Large intestine (tissue), 12 donors: ENCODE measurements around the gene C9orf152. TPM values are rescaled to one million over a fixed set of nuclear protein-coding genes. Genes with fewer than 3 reads are reported as not detected.
"Not testable (repeated sequence)": the region's sequence is repeated elsewhere in the genome, so short reads cannot be mapped to it uniquely, and the experiment has no call there.

Experiments
- DNase-seq, 2 donors: peaks; one replicate each; pipeline versions ENCODE4 v3.0.0 to v3.0.0-alpha.2; 2013
- H3K27ac ChIP-seq: one replicate; pipeline ENCODE4 v1.5.1; 2013; ENCODE audit warnings: low read length
- H3K27me3 ChIP-seq: 2 replicates; pipeline ENCODE4 v1.6.1; 2013; ENCODE audit warnings: low read length; ENCODE audit not compliant: control insufficient read depth, insufficient read depth
- H3K36me3 ChIP-seq: 2 replicates; pipeline ENCODE4 v1.6.1; 2013; ENCODE audit warnings: low read length; ENCODE audit not compliant: control insufficient read depth, insufficient read depth
- H3K4me1 ChIP-seq: one replicate; pipeline ENCODE4 v1.6.1; 2013; ENCODE audit warnings: low read length; ENCODE audit not compliant: control insufficient read depth, insufficient read depth
- H3K4me3 ChIP-seq: one replicate; pipeline ENCODE4 v1.5.1; 2013; ENCODE audit warnings: low read length
- H3K9me3 ChIP-seq: one replicate; pipeline ENCODE4 v1.6.1; 2013; ENCODE audit warnings: mild to moderate bottlenecking, low read depth, low read length, moderate library complexity; ENCODE audit not compliant: control insufficient read depth
- WGBS: methylation state at CpG from one replicate; pipeline ENCODE4 v1.1.5; 2013; ENCODE audit warnings: low lambda C conversion rate; ENCODE audit not compliant: insufficient coverage; 5-methylcytosine and 5-hydroxymethylcytosine counted together
- long read RNA-seq, 11 donors: transcript quantifications; one replicate each; lab custom pipeline, GENCODE V29; 2026
- polyA plus RNA-seq: library from polyadenylated mRNA; unstranded; fragments of 120-200 nt; gene quantifications from one replicate; pipeline ENCODE4 v1.2.1, GENCODE V29; 2013

Gene C9orf152, protein sequence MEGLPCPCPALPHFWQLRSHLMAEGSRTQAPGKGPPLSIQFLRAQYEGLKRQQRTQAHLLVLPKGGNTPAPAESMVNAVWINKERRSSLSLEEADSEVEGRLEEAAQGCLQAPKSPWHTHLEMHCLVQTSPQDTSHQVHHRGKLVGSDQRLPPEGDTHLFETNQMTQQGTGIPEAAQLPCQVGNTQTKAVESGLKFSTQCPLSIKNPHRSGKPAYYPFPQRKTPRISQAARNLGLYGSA
- 7.6 TPM for polyA plus RNA-seq
- long read RNA-seq, donor 1, partial matches to known transcripts: 0 of 1 reads
- long read RNA-seq, donor 1, other reads (novel, unspliced or antisense): 0 of 1 reads
- long read RNA-seq, donor 2, partial matches to known transcripts: 6 of 10 reads
- long read RNA-seq, donor 2, other reads (novel, unspliced or antisense): 0 of 10 reads
- long read RNA-seq, donor 3: 0 reads
- long read RNA-seq, donor 4: 0 reads
- long read RNA-seq, donor 5, partial matches to known transcripts: 0 of 3 reads
- long read RNA-seq, donor 5, other reads (novel, unspliced or antisense): 0 of 3 reads
- long read RNA-seq, donor 6, partial matches to known transcripts: 0 of 2 reads
- long read RNA-seq, donor 6, other reads (novel, unspliced or antisense): 0 of 2 reads
- long read RNA-seq, donor 7, partial matches to known transcripts: 0 of 4 reads
- long read RNA-seq, donor 7, other reads (novel, unspliced or antisense): 0 of 4 reads
- long read RNA-seq, donor 8, transcript C9orf152-201 (2 exons, 2,717 nt): major isoform, 10 of 10 reads
- long read RNA-seq, donor 8, partial matches to known transcripts: 0 of 10 reads
- long read RNA-seq, donor 8, other reads (novel, unspliced or antisense): 0 of 10 reads
- long read RNA-seq, donor 9, partial matches to known transcripts: 0 of 1 reads
- long read RNA-seq, donor 9, other reads (novel, unspliced or antisense): 0 of 1 reads
- long read RNA-seq, donor 10, partial matches to known transcripts: 0 of 2 reads
- long read RNA-seq, donor 10, other reads (novel, unspliced or antisense): 0 of 2 reads
- long read RNA-seq, donor 11, transcript C9orf152-201 (2 exons, 2,717 nt): major isoform, 5 of 5 reads
- long read RNA-seq, donor 11, partial matches to known transcripts: 0 of 5 reads
- long read RNA-seq, donor 11, other reads (novel, unspliced or antisense): 0 of 5 reads

DNA sequence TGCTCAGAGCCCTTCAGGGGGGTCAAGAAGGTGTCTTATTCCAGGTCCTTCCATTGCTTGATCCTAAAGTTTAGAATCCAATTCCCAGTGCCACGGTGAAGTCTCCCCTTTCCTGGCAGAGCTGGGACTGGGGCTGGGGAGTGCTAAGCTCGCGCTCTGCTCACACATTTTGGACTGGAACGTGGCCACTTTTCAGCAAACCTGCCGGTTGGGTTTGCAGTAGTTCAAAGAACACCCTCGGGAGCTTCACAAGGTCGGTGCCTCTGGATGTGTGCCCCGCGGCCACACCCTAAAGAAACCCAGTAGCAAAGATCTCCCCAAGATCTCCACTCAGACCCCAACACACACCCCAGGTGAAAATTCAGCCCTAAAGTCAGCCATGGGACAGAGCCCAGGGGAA is at the start of gene C9orf152:
Gene C9orf152, minus strand, starts transcription at position 129 of the 400 bp plus-strand sequence. CDS start 580 bp downstream, outside the sequence.
- no CpG with 5 or more reads among the region's 9 CpGs for WGBS
- Histone ChIP-seq H3K27me3 (peaks cover 2% of the 10 kb centered on the region), H3K9me3 (no peaks in the 10 kb centered on the region), H3K36me3 (no peaks in the 10 kb centered on the region), H3K4me1 (peaks cover 21% of the 10 kb centered on the region), H3K27ac (peak within 1 kb of the TSS; percentile 38), H3K4me3 (peak within 1 kb of the TSS; percentile 2)
- peak in 1 of 2 donors; percentile 46 for DNase-seq

DNA sequence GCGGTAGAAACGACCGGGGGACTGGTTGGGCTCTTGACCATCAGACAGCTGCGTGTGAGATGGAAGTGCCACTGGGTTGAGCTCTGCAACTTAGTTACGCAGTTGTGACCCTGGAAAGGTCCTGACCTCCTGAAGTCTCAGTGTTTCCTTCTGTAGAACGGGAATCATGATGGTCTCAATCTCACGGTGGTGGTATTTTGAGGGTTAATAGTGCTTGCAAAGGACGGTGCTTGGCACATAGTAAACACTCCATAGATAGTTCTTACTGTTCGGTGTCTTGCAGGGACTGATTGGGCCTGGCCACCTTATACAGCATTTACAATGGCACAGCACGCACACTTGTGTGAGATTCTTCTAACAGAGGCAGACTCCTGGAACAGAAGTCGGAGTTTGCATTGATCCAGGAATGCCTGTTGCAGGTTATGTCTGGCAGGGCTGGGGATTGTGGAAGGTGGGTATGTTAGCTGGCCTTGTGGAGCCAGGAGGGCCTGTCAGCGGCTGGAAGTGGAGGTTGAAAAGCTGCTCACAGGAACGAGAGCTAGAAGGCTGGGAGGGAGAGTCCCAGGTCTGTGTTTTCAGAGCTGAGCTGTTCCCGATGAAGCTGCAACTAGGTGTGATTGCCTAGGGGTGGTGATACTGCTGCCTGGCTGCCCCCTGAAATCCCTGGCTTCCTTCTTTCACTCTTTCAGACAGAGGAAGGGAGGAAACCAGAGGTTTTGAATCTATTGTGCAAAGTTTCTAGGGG is 49.3 kb upstream of the C9orf152 start:
- WGBS: no CpG with 5 or more reads among the region's 14 CpGs
- H3K4me1 ChIP-seq: peaks cover 35% of the 10 kb centered on the region

DNA sequence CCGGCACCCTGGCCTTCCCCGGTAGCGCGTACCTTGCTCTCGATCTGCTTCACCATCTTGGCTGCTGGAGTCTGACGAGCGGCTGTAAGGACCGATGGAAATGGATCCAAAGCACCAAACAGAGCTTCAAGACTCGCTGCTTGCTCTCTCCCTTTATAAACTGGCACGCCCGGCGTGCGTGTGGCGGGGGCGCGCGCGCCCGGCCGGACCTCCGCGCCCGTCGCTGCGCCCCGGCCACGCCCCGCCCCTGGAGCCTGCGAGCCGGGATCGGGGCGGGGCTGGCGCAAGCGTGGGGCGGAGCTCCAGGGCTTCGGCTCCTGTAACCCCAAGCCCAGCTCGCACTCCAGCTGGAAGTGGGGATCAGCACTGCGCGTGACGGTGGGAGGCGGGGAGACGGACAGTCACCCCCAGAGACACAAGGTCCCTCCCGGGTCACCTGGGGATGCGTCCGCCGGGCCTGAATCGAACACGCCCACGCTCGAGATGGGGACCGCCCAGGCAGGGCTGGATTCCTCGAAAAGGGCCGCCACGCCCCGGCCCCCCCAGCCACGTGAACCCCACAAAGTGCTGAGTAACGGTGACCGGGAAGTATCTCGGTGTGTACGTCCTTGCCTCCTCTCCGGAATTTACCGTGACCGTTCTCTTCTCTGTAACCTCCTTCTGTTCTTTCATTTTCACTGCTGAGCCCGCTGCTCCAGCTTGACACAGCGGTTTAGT is 48.6 kb upstream of the C9orf152 start, which contains the start of gene TXN:
Gene TXN, minus strand, starts transcription at position 128 of the 717 bp plus-strand sequence. Its CDS starts 72 bp downstream, at position 56.
- Histone ChIP-seq H3K27me3 (no peaks in the 10 kb centered on the region), H3K4me1 (peaks cover 35% of the 10 kb centered on the region), H3K4me3 (peak within 1 kb of the TSS; percentile 76), H3K36me3 (no peaks in the 10 kb centered on the region), H3K9me3 (no peaks in the 10 kb centered on the region), H3K27ac (peak within 1 kb of the TSS; percentile 89)
- no CpG with 5 or more reads among the region's 65 CpGs for WGBS
- DNase-seq: peak; percentile 90 to 97

More for the DNA sequence above, 49.3 kb upstream of the C9orf152 start:
- no peaks in the 10 kb centered on the region for H3K9me3 ChIP-seq
- DNase-seq: no peak
- H3K27me3 ChIP-seq: no peaks in the 10 kb centered on the region
- peak overlapping the region; percentile 89 for H3K27ac ChIP-seq
- H3K4me3 ChIP-seq: peak overlapping the region; percentile 76
- no peaks in the 10 kb centered on the region for H3K36me3 ChIP-seq

DNA sequence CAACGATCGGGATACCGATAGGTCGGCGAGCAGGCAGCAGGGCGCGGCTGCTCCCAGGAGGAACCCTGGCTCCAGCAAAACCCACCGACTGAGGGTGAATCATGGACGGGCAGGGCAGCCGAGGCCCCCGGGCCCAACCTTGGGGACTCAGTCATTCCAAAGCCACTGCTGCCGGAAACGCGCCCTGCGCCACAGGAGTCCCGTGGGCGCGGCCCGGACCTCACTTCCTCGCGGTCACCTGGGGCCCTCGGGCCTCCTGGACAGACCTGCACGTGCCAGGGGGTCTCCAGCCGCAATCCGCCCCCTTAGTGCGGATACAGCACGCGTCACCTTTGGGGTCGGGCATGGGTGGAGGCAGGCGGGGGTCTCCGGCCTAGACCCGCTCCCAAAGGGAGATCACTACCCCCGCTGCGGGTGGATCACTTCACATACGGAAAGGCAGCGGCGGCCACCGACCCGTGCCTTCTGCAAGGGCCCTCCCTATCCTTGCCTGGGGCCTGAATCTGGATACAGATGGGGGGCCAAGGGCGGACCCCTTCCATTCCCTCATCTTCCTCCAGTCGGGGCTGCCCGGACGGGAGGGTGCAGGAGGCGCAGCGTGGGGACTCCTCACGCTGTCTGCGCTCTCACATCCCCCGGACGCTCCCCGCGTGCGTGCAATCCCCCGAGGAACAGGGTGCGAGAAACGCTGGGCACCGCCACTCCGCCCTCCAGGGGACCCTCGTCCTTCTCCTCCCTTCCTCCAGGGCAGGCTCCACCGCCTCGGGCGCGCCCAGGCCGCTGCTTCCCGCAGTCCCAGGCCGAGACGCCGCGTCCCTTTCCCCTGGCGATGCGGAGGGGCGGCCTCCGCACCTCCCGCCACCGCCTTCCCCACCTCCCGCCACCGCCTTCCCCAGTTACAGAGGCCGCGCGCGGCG is 47.8 kb upstream of the C9orf152 start:
- no CpG with 5 or more reads among the region's 81 CpGs for WGBS
- Histone ChIP-seq H3K9me3 (no peaks in the 10 kb centered on the region), H3K4me1 (peaks cover 35% of the 10 kb centered on the region), H3K4me3 (peak overlapping the region; percentile 76), H3K27me3 (no peaks in the 10 kb centered on the region), H3K27ac (peak overlapping the region; percentile 71), H3K36me3 (no peaks in the 10 kb centered on the region)
- DNase-seq: peak; percentile 50 to 84

DNA sequence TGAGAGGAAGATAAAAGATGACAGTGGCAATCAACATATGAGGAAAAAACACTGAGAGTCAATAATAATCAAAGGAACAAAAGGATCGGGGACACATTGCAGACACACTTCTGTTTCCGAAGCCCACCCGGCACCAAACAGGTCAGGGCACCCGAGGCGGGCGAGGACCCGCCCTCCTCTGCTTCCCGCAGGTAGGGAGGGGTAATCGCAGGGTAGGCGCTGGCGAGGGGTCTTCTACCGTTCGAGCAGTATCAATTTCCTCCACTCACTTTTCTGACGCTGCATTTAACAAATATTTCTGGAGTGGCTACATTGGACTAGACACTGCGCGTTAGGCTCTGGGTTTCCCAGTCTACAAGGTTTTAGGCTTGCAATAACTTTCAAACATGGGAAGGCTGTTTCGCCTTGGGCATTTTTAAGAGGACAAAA is 47.1 kb upstream of the C9orf152 start:
- no peaks in the 10 kb centered on the region for H3K27me3 ChIP-seq
- no peaks in the 10 kb centered on the region for H3K9me3 ChIP-seq
- H3K27ac ChIP-seq: peak overlapping the region; percentile 71
- no CpG with 5 or more reads among the region's 17 CpGs for WGBS
- peaks cover 4% of the 10 kb centered on the region for H3K36me3 ChIP-seq
- peak overlapping the region; percentile 76 for H3K4me3 ChIP-seq
- DNase-seq: no peak
- peaks cover 35% of the 10 kb centered on the region for H3K4me1 ChIP-seq

DNA sequence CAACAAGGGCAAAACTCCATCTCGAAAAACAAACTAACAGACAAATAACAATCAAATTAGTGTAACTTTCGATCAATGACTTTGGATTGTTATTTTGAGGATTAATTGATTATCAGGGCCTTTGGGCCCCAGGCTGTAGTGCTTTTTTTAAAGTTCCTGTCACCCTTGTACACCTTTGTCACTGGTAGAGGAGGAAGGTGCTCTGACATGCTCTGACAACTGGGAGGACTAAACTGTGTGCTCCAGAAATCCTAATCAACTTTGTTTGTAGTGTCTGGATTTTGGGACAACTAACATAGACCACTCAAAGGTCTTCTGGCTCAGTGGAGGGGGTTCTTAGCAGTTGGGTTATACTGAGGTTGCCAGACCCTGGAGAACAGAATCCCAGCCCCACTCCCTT is 46.5 kb upstream of the C9orf152 start:
- WGBS: no CpG with 5 or more reads among the region's 2 CpGs
- H3K4me1 ChIP-seq: peaks cover 39% of the 10 kb centered on the region
- DNase-seq: peak in 1 of 2 donors; percentile 49
- H3K27ac ChIP-seq: peak overlapping the region; percentile 71
- peaks cover 9% of the 10 kb centered on the region for H3K36me3 ChIP-seq
- peak overlapping the region; percentile 76 for H3K4me3 ChIP-seq
- no peaks in the 10 kb centered on the region for H3K27me3 ChIP-seq
- H3K9me3 ChIP-seq: no peaks in the 10 kb centered on the region

DNA sequence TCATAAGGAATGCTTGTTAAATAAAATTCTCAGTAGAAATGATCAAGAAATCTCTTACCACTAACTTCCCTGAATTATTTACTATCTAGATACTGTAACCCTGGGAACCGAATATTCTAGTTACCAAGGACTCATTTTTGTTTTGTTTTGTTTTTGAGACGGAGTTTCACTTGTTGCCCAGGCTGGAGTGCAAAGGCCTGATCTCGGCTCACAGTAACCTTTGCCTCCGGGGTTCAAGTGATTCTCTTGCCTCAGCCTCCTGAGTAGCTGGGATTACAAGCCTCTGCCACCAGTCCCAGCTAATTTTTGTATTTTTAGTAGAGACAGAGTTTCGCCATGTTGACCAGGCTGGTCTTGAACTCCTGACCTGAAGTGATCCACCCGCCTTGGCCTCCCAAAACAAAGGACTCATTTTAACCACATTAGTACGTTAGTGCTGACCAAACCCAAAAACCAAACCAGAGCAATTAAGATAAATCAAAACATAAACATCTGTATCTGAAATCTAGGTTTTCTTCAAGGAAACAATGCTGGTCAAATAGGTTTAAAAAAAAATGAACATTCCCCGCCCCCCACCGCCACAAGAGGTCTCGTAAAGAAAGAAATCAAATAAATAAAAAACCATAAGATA is 44.7 kb upstream of the C9orf152 start:
- Histone ChIP-seq H3K27ac (peak overlapping the region; percentile 71), H3K27me3 (no peaks in the 10 kb centered on the region), H3K9me3 (no peaks in the 10 kb centered on the region), H3K4me1 (peaks cover 23% of the 10 kb centered on the region), H3K36me3 (peaks cover 15% of the 10 kb centered on the region), H3K4me3 (no peak overlapping the region)
- peak; percentile 51 to 84 for DNase-seq
- WGBS: 17% methylated on average over 2 of the region's 10 CpGs

DNA sequence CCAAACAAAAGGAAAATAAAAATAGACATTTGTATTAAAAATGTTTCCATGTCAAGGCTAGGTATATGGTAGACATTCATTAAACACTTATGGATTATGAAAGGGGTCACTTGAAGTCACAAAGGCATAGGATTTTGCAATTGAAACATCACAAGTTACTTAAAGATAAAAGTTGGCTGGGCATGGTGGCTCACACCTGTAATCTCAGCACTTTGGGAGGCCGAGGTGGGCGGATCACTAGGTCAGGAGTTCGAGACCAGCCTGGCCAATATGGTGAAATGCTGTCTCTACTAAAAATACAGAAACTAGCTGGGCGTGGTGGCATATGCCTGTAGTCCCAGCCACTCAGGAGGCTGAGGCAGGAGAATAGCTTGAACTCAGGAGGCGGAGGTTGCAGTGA is 43.8 kb upstream of the C9orf152 start:
- H3K9me3 ChIP-seq, H3K4me3 ChIP-seq, H3K27me3 ChIP-seq, H3K27ac ChIP-seq: not testable (repeated sequence)
- Histone ChIP-seq H3K4me1 (peaks cover 17% of the 10 kb centered on the region), H3K36me3 (peaks cover 21% of the 10 kb centered on the region)
- WGBS: no CpG with 5 or more reads among the region's 5 CpGs
- DNase-seq: peak in 1 of 2 donors; percentile 34
